GM12878 (cell line): ENCODE measurements around the gene SSH2.

Experiments used
- FOXK2 ChIP-seq: fragments of 450-650 bp; IDR thresholded peaks from 2 replicates; pipeline ENCODE4 v1.6.1; 2017; ENCODE audit warnings: mild to moderate bottlenecking, moderate library complexity
- IRF3 ChIP-seq: fragments of 450-650 bp; IDR thresholded peaks from 2 replicates; pipeline ENCODE4 v1.6.1; 2014; ENCODE audit warnings: mild to moderate bottlenecking
- MLLT1 ChIP-seq: fragments of 450-650 bp; IDR thresholded peaks from 2 replicates; pipeline ENCODE4 v1.6.1; 2016; ENCODE audit warnings: mild to moderate bottlenecking
- POLR2A ChIP-seq: IDR thresholded peaks from 2 replicates; pipeline ENCODE4 v1.6.1; 2011; ENCODE audit warnings: low read depth, mild to moderate bottlenecking, low read length
- RUNX3 ChIP-seq: IDR thresholded peaks from 2 replicates; pipeline ENCODE4 v1.6.1; 2012; ENCODE audit warnings: low read length, inconsistent platforms
- TF ChIP-seq, protein P1 (sequence below): IDR thresholded peaks from 2 replicates; pipeline ENCODE4 v1.6.1; 2012; ENCODE audit warnings: mild to moderate bottlenecking, low read depth, low read length

- TF ChIP-seq IRF3 (no peak), MLLT1 (no peak), FOXK2 (no peak), RUNX3 (no peak), POLR2A (no peak)
- TF ChIP-seq, protein P1, sequence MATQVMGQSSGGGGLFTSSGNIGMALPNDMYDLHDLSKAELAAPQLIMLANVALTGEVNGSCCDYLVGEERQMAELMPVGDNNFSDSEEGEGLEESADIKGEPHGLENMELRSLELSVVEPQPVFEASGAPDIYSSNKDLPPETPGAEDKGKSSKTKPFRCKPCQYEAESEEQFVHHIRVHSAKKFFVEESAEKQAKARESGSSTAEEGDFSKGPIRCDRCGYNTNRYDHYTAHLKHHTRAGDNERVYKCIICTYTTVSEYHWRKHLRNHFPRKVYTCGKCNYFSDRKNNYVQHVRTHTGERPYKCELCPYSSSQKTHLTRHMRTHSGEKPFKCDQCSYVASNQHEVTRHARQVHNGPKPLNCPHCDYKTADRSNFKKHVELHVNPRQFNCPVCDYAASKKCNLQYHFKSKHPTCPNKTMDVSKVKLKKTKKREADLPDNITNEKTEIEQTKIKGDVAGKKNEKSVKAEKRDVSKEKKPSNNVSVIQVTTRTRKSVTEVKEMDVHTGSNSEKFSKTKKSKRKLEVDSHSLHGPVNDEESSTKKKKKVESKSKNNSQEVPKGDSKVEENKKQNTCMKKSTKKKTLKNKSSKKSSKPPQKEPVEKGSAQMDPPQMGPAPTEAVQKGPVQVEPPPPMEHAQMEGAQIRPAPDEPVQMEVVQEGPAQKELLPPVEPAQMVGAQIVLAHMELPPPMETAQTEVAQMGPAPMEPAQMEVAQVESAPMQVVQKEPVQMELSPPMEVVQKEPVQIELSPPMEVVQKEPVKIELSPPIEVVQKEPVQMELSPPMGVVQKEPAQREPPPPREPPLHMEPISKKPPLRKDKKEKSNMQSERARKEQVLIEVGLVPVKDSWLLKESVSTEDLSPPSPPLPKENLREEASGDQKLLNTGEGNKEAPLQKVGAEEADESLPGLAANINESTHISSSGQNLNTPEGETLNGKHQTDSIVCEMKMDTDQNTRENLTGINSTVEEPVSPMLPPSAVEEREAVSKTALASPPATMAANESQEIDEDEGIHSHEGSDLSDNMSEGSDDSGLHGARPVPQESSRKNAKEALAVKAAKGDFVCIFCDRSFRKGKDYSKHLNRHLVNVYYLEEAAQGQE: no peak
Measured at GRCh38 chr17:29687596-29687995, 242.4 kb downstream of the SSH2 start.
